ENCODE results near the gene FAM20B.

Gene FAM20B

GRCh38 chr1:179095377-179095776 is 69.7 kb downstream of the FAM20B start:
- H3K9me3 ChIP-seq (ENCODE audit: insufficient read depth, low read depth, low read length): no peaks in the 10 kb centered on the region
- H3K9me2 ChIP-seq (replicated peaks; ENCODE audit: low read depth, low read length): no peaks in the 10 kb centered on the region
- no peak overlapping the region for H3K4me3 ChIP-seq (ENCODE audit: low read length, poor library complexity, severe bottlenecking)
- H3K27me3 ChIP-seq (ENCODE audit: insufficient read depth, low read length, poor library complexity, severe bottlenecking): no peaks in the 10 kb centered on the region
- H3K9ac ChIP-seq (ENCODE audit: low read depth, low read length, poor library complexity, severe bottlenecking): no peak overlapping the region
- no peak overlapping the region for H3K4me2 ChIP-seq (ENCODE audit: low read depth, low read length, poor library complexity, severe bottlenecking)
- no peaks in the 10 kb centered on the region for H3K4me1 ChIP-seq (ENCODE audit: insufficient read depth, low read length, poor library complexity, severe bottlenecking)
- H3K36me3 ChIP-seq (ENCODE audit: insufficient read depth, low read length): peaks cover 64% of the 10 kb centered on the region; the same call in 1 of the 2 replicates
- no peaks in the 10 kb centered on the region; the same call in 1 of the 2 replicates for H3K79me2 ChIP-seq (ENCODE audit: insufficient read depth, low read length)
- no peaks in the 10 kb centered on the region for H4K20me1 ChIP-seq (ENCODE audit: insufficient read depth, low read length, poor library complexity, severe bottlenecking)
- TF ChIP-seq EZH2phosphoT487 (IDR thresholded peaks at IDR 0.05; ENCODE audit: borderline replicate concordance): no peak
- TF ChIP-seq, protein P1, sequence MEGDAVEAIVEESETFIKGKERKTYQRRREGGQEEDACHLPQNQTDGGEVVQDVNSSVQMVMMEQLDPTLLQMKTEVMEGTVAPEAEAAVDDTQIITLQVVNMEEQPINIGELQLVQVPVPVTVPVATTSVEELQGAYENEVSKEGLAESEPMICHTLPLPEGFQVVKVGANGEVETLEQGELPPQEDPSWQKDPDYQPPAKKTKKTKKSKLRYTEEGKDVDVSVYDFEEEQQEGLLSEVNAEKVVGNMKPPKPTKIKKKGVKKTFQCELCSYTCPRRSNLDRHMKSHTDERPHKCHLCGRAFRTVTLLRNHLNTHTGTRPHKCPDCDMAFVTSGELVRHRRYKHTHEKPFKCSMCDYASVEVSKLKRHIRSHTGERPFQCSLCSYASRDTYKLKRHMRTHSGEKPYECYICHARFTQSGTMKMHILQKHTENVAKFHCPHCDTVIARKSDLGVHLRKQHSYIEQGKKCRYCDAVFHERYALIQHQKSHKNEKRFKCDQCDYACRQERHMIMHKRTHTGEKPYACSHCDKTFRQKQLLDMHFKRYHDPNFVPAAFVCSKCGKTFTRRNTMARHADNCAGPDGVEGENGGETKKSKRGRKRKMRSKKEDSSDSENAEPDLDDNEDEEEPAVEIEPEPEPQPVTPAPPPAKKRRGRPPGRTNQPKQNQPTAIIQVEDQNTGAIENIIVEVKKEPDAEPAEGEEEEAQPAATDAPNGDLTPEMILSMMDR (conservative IDR thresholded peaks at IDR 0.05; ENCODE audit: low read length): no peak
- H3F3A ChIP-seq (ENCODE audit: low read depth): no peaks in the 10 kb centered on the region
- H2AFZ ChIP-seq (ENCODE audit: low read length): no peak overlapping the region

DNA sequence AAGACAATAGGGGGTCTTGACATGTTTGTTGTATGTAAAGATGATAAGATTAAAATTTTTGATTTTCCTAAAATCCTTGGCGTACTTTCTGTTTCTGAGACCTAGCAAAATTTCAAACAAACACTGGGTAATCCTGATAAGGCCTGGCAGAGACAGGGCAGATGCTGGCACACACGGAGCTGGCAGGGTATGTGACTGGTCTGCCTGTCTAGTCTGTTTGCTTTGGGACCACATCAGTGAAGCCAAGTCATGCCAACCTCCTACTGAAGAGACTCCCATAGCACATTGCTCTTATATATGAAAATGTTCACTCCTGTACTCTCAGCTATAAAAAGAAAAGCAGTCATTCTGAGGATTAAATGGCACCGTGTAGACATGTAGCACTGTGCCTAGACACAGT is 70.2 kb downstream of the FAM20B start:
- H2AFZ ChIP-seq (ENCODE audit: low read length): no peak overlapping the region
- peaks cover 61% of the 10 kb centered on the region; the same call in 1 of the 2 replicates for H3K36me3 ChIP-seq (ENCODE audit: insufficient read depth, low read length)
- no peak for TF ChIP-seq EZH2phosphoT487 (IDR thresholded peaks at IDR 0.05; ENCODE audit: borderline replicate concordance)
- TF ChIP-seq, protein P1 (conservative IDR thresholded peaks at IDR 0.05; ENCODE audit: low read length): no peak

DNA sequence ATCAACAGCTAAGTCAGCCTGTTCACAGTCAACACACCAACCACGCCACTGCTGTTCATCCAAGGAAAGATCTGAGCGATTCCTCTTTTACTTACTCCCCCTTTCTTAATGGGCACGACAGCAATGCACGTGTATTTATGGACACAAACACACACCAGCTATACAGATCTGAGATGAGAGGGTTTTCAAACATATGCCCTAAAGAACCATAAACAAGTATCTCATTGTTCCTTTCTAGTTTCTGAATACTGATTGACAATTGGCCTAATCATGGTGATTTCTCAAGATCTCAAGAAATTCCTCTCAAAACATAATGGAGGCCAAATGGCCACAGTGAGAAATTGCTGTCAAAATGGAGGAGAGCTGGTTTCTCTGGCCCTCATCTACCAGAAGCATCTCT is 74.2 kb downstream of the FAM20B start:
- no peaks in the 10 kb centered on the region for H3K79me2 ChIP-seq (ENCODE audit: insufficient read depth, low read length)
- TF ChIP-seq, protein P1 (conservative IDR thresholded peaks at IDR 0.05; ENCODE audit: low read length): no peak
- TF ChIP-seq EZH2phosphoT487 (IDR thresholded peaks at IDR 0.05; ENCODE audit: borderline replicate concordance): no peak
- H3K9ac ChIP-seq (ENCODE audit: low read depth, low read length, poor library complexity, severe bottlenecking): no peak overlapping the region
- H2AFZ ChIP-seq (ENCODE audit: low read length): no peak overlapping the region
- no peak overlapping the region for H3K4me3 ChIP-seq (ENCODE audit: low read length, poor library complexity, severe bottlenecking)
- peaks cover 28% of the 10 kb centered on the region; the same call in 1 of the 2 replicates for H3K36me3 ChIP-seq (ENCODE audit: insufficient read depth, low read length)
- H3K4me2 ChIP-seq (ENCODE audit: low read depth, low read length, poor library complexity, severe bottlenecking): no peak overlapping the region
- H4K20me1 ChIP-seq (ENCODE audit: insufficient read depth, low read length, poor library complexity, severe bottlenecking): no peaks in the 10 kb centered on the region
- no peaks in the 10 kb centered on the region for H3K9me3 ChIP-seq (ENCODE audit: insufficient read depth, low read depth, low read length)
- H3K27me3 ChIP-seq (ENCODE audit: insufficient read depth, low read length, poor library complexity, severe bottlenecking): no peaks in the 10 kb centered on the region
- no peaks in the 10 kb centered on the region for H3F3A ChIP-seq (ENCODE audit: low read depth)
- no peaks in the 10 kb centered on the region for H3K4me1 ChIP-seq (ENCODE audit: insufficient read depth, low read length, poor library complexity, severe bottlenecking)
- H3K9me2 ChIP-seq (replicated peaks; ENCODE audit: low read depth, low read length): no peaks in the 10 kb centered on the region

More for the DNA sequence above, 70.2 kb downstream of the FAM20B start:
- Histone ChIP-seq H3K4me2 (ENCODE audit: low read depth, low read length, poor library complexity, severe bottlenecking) (no peak overlapping the region), H3K79me2 (ENCODE audit: insufficient read depth, low read length) (no peaks in the 10 kb centered on the region), H3K9me3 (ENCODE audit: insufficient read depth, low read depth, low read length) (no peaks in the 10 kb centered on the region), H3K27me3 (ENCODE audit: insufficient read depth, low read length, poor library complexity, severe bottlenecking) (no peaks in the 10 kb centered on the region), H3F3A (ENCODE audit: low read depth) (no peaks in the 10 kb centered on the region), H3K9me2 (replicated peaks; ENCODE audit: low read depth, low read length) (no peaks in the 10 kb centered on the region), H3K9ac (ENCODE audit: low read depth, low read length, poor library complexity, severe bottlenecking) (no peak overlapping the region), H3K4me1 (ENCODE audit: insufficient read depth, low read length, poor library complexity, severe bottlenecking) (no peaks in the 10 kb centered on the region), H3K4me3 (ENCODE audit: low read length, poor library complexity, severe bottlenecking) (no peak overlapping the region), H4K20me1 (ENCODE audit: insufficient read depth, low read length, poor library complexity, severe bottlenecking) (no peaks in the 10 kb centered on the region)
